SK-N-SH (cell line): ENCODE data around the gene OR10P1. TPM values are rescaled to one million over a fixed set of nuclear protein-coding genes. Genes with fewer than 3 reads are reported as not detected.

Experiments used
- CTCF ChIA-PET: fragments of 300-600, 350-600 bp; formaldehyde crosslinking; extraction: SDS; loops from one replicate; lab custom pipeline; 2021; lab: Yijun Ruan, JAX
- POLR2A ChIA-PET: fragments of 350-600 bp; sonication (Branson Sonifier 250); formaldehyde crosslinking; extraction: SDS; loops from one replicate; lab custom pipeline; 2020; ENCODE audit warnings: antibody characterized with exemption, inconsistent platforms; lab: Yijun Ruan, JAX
- DNase-seq: peaks from one replicate; pipeline ENCODE4 v3.0.0; 2012
- H2AFZ ChIP-seq: fragments of 200-600 bp; sonication (generic); 2 replicates; pipeline ENCODE4 v1.8.1; 2016; ENCODE audit warnings: antibody characterized with exemption, mild to moderate bottlenecking, low read depth
- H3F3A ChIP-seq: fragments of 200-600 bp; sonication (generic); replicated peaks from 2 replicates; pipeline ENCODE3; 2016; ENCODE audit warnings: antibody characterized with exemption, mild to moderate bottlenecking; ENCODE audit not compliant: insufficient read depth
- H3K27ac ChIP-seq, 2 experiments: fragments of 200-500 bp in 1 of 2; fragments of 200-600 bp in 1 of 2; sonication (Bioruptor generic) in 1 of 2; sonication (generic), shearing (Covaris generic) in 1 of 2; 2 replicates each; pipeline versions ENCODE4 v1.5.1 to v1.6.1; 2014 to 2016; ENCODE audit warnings: low read depth in 2 of 2, inconsistent platforms in 1 of 2, low read length in 1 of 2, mild to moderate bottlenecking in 1 of 2, mixed read lengths in 1 of 2
- H3K27me3 ChIP-seq: fragments of 200-600 bp; sonication (generic), shearing (Covaris generic); 2 replicates; pipeline ENCODE4 v1.6.1; 2016; ENCODE audit warnings: mixed run types; ENCODE audit not compliant: insufficient read depth
- H3K36me3 ChIP-seq, 2 experiments: fragments of 200-500 bp in 1 of 2; fragments of 200-600 bp in 1 of 2; sonication (Bioruptor generic) in 1 of 2; sonication (generic) in 1 of 2; replicated peaks in 1 of 2; 2 replicates each; pipeline versions ENCODE3 to v1.5.1; 2014 to 2016; ENCODE audit warnings: low read length in 1 of 2, mild to moderate bottlenecking in 1 of 2; ENCODE audit not compliant: insufficient read depth in 2 of 2, control insufficient read depth in 1 of 2
- H3K4me1 ChIP-seq, 2 experiments: fragments of 200-500 bp in 1 of 2; fragments of 200-600 bp in 1 of 2; sonication (Bioruptor generic) in 1 of 2; sonication (generic), shearing (Covaris generic) in 1 of 2; 2 replicates each; pipeline versions ENCODE4 v1.5.1 to v1.6.1; 2014 to 2016; ENCODE audit warnings: low read depth in 1 of 2, low read length in 1 of 2, mixed run types in 1 of 2; ENCODE audit not compliant: insufficient read depth in 2 of 2, control insufficient read depth in 1 of 2
- H3K4me2 ChIP-seq: fragments of 200-600 bp; sonication (generic), shearing (Covaris generic); 2 replicates; pipeline ENCODE4 v1.6.1; 2017; ENCODE audit warnings: mixed run types
- H3K4me3 ChIP-seq, 2 experiments: fragments of 200-500 bp in 1 of 2; fragments of 200-600 bp in 1 of 2; sonication (Bioruptor generic) in 1 of 2; sonication (generic), shearing (Covaris generic) in 1 of 2; 2 replicates each; pipeline versions ENCODE4 v1.5.1 to v1.8.1; 2014 to 2016; ENCODE audit warnings: low read depth in 2 of 2, inconsistent platforms in 1 of 2, low read length in 1 of 2, mild to moderate bottlenecking in 1 of 2, mixed read lengths in 1 of 2, moderate library complexity in 1 of 2
- H3K79me2 ChIP-seq: fragments of 200-600 bp; sonication (generic); 2 replicates; pipeline ENCODE4 v1.8.1; 2017; ENCODE audit warnings: mild to moderate bottlenecking; ENCODE audit not compliant: insufficient read depth
- H3K9ac ChIP-seq: fragments of 200-600 bp; sonication (generic); 2 replicates; pipeline ENCODE4 v1.6.1; 2017; ENCODE audit warnings: mixed run types
- H3K9me2 ChIP-seq: fragments of 200-600 bp; sonication (generic); 2 replicates; pipeline ENCODE4 v1.6.1; 2017; ENCODE audit warnings: mixed run types
- H3K9me3 ChIP-seq: fragments of 200-600 bp; sonication (generic); 2 replicates; pipeline ENCODE4 v1.6.1; 2017; ENCODE audit warnings: mixed run types, mild to moderate bottlenecking, moderate library complexity
- H4K20me1 ChIP-seq: fragments of 200-600 bp; sonication (generic); 2 replicates; pipeline ENCODE4 v1.6.1; 2017; ENCODE audit warnings: mild to moderate bottlenecking, mixed run types; ENCODE audit not compliant: insufficient read depth
- CTCF ChIP-seq: fragments of 200-600 bp; sonication (generic); IDR thresholded peaks from 2 replicates; pipeline ENCODE4 v1.6.1; 2017; ENCODE audit warnings: antibody characterized with exemption, mild to moderate bottlenecking, moderate library complexity
- ELF1 ChIP-seq: IDR thresholded peaks from 2 replicates; pipeline ENCODE4 v1.4.0; 2012
- FOSL2 ChIP-seq: IDR thresholded peaks from 2 replicates; pipeline ENCODE4 v1.4.0; 2012; ENCODE audit warnings: low read depth, mild to moderate bottlenecking, moderate library complexity, borderline replicate concordance
- FOXJ3 ChIP-seq: sonication (generic); formaldehyde crosslinking; IDR thresholded peaks from 2 replicates; pipeline ENCODE4 v1.5.1; 2020; ENCODE audit warnings: mild to moderate bottlenecking, missing genetic modification reagents
- GABPA ChIP-seq: IDR thresholded peaks from 2 replicates; pipeline ENCODE4 v1.4.0; 2012; ENCODE audit warnings: low read depth, mild to moderate bottlenecking
- MAX ChIP-seq: IDR thresholded peaks from 2 replicates; pipeline ENCODE4 v1.4.0; 2012; ENCODE audit warnings: low read depth
- MEF2A ChIP-seq: IDR thresholded peaks from 2 replicates; pipeline ENCODE4 v1.4.0; 2012; ENCODE audit warnings: low read depth, borderline replicate concordance
- NFIC ChIP-seq: IDR thresholded peaks from 2 replicates; pipeline ENCODE4 v1.4.0; 2012; ENCODE audit warnings: borderline replicate concordance
- PBX3 ChIP-seq: IDR thresholded peaks from 2 replicates; pipeline ENCODE4; 2012
- POLR2AphosphoS5 ChIP-seq: IDR thresholded peaks from 2 replicates; pipeline ENCODE4 v1.6.1; 2012; ENCODE audit warnings: low read depth, low read length
- REST ChIP-seq: IDR thresholded peaks from 2 replicates; pipeline ENCODE4 v1.6.1; 2012; ENCODE audit warnings: mild to moderate bottlenecking, low read depth, low read length, moderate library complexity
- RFX5 ChIP-seq: IDR thresholded peaks from 2 replicates; pipeline ENCODE4 v1.6.1; 2012; ENCODE audit warnings: mild to moderate bottlenecking, improper control_type of control experiment, low read length
- SIN3A ChIP-seq: IDR thresholded peaks from 2 replicates; pipeline ENCODE4 v1.6.1; 2012; ENCODE audit warnings: low read depth, mild to moderate bottlenecking, low read length, moderate library complexity, borderline replicate concordance
- SMC3 ChIP-seq: IDR thresholded peaks from 2 replicates; pipeline ENCODE4 v1.6.1; 2012; ENCODE audit warnings: low read depth, low read length, improper control_type of control experiment
- YY1 ChIP-seq: IDR thresholded peaks from 2 replicates; pipeline ENCODE4 v1.4.0; 2012; ENCODE audit warnings: low read depth, mild to moderate bottlenecking
- ZBTB33 ChIP-seq: IDR thresholded peaks from 2 replicates; pipeline ENCODE4 v1.4.0; 2012; ENCODE audit warnings: low read depth, borderline replicate concordance
- WGBS: methylation state at CpG from one replicate; pipeline ENCODE4 v1.1.6; 2017; ENCODE audit warnings: low lambda C conversion rate; 5-methylcytosine and 5-hydroxymethylcytosine counted together
- polyA plus RNA-seq, 3 experiments: library from polyadenylated mRNA; depleted of rRNA; stranded (reverse); fragments of >200 nt; gene quantifications; 2 replicates each; pipeline ENCODE4 v1.2.3, GENCODE V29; 2012

Gene OR10P1
- polyA plus RNA-seq, 1 of the 3 experiments (the other 2 are of a cell fraction): not detected

GRCh38 chr12:55681142-55682077, 44.7 kb downstream of the OR10P1 start:
- POLR2A ChIA-PET: no interaction called here
- DNase-seq: no peak

More at GRCh38 chr12:55681142-55682077, 44.7 kb downstream of the OR10P1 start:
- peak overlapping the region; percentile 59; the same call in 1 of the 2 replicates for H3K4me2 ChIP-seq
- 6% methylated on average over 12 of the region's 17 CpGs for WGBS
- peaks cover 4% of the 10 kb centered on the region for H3F3A ChIP-seq
- CTCF ChIA-PET: interaction anchor here (0.8 to 1.6 kb wide), 4 partner anchors 12 to 43 kb away, joined by 3 to 5 read pairs (median 3); no protein-coding TSS in a partner anchor
- no peaks in the 10 kb centered on the region for H3K79me2 ChIP-seq
- TF ChIP-seq YY1 (no peak), SIN3A (no peak), FOSL2 (0 out of 2 replicates have a peak, but pooled peaks have one; percentile 12), PBX3 (no peak), FOXJ3 (CRISPR knock-in tag) (no peak), ELF1 (no peak), REST (no peak), NFIC (no peak), CTCF (peak; percentile 47), SMC3 (no peak), ZBTB33 (no peak), MEF2A (no peak), GABPA (no peak), MAX (no peak), RFX5 (no peak), POLR2AphosphoS5 (no peak)
- H3K27ac ChIP-seq: no peak overlapping the region
- no peaks in the 10 kb centered on the region for H3K9me3 ChIP-seq
- H2AFZ ChIP-seq: peak overlapping the region; percentile 26; the same call in 1 of the 2 replicates
- no peaks in the 10 kb centered on the region for H4K20me1 ChIP-seq
- no peak overlapping the region for H3K9ac ChIP-seq
- H3K27me3 ChIP-seq: peaks cover 54% of the 10 kb centered on the region
- no peak overlapping the region for H3K4me3 ChIP-seq
- no peaks in the 10 kb centered on the region for H3K9me2 ChIP-seq
- no peaks in the 10 kb centered on the region; a peak in 1 of 4 replicates for H3K4me1 ChIP-seq
- no peaks in the 10 kb centered on the region for H3K36me3 ChIP-seq
